HepG2 (cell line): Measurements from ENCODE around the gene AP3B2. TPM values are rescaled to one million over a fixed set of nuclear protein-coding genes. Genes with fewer than 3 reads are reported as not detected.

Experiments
- BHLHE40 ChIP-seq: IDR thresholded peaks from 2 replicates; pipeline ENCODE4 v1.6.1; 2011; ENCODE audit warnings: low read length, improper control_type of control experiment
- CBX1 ChIP-seq: IDR thresholded peaks from one replicate; pipeline ENCODE4 v1.6.1; 2016; ENCODE audit warnings: antibody characterized with exemption, low read depth
- CHD2 ChIP-seq: IDR thresholded peaks from 2 replicates; pipeline ENCODE4 v1.6.1; 2011; ENCODE audit warnings: low read depth, low read length, improper control_type of control experiment
- EHMT2 ChIP-seq: fragments of 200-600 bp; sonication (generic); IDR thresholded peaks from 2 replicates; pipeline ENCODE4 v1.7.0; 2017; ENCODE audit warnings: antibody characterized with exemption, low read depth, low read length, borderline replicate concordance
- IRX3 ChIP-seq: sonication (generic); formaldehyde crosslinking; IDR thresholded peaks from 2 replicates; pipeline ENCODE4 v1.8.1; 2023; ENCODE audit warnings: mild to moderate bottlenecking, low read depth, missing genetic modification reagents, borderline replicate concordance
- MAF1 ChIP-seq: sonication (generic); formaldehyde crosslinking; IDR thresholded peaks from 2 replicates; pipeline ENCODE4 v1.5.0; 2020; ENCODE audit warnings: missing genetic modification reagents, borderline replicate concordance
- PRDM15 ChIP-seq: sonication (generic); formaldehyde crosslinking; IDR thresholded peaks from 2 replicates; pipeline ENCODE4 v1.4.0; 2020; ENCODE audit warnings: missing genetic modification reagents
- PRMT3 ChIP-seq: sonication (generic); formaldehyde crosslinking; IDR thresholded peaks from 2 replicates; pipeline ENCODE4 v1.8.1; 2022; ENCODE audit warnings: low read depth, mild to moderate bottlenecking, moderate library complexity, missing genetic modification reagents, borderline replicate concordance
- SIX1 ChIP-seq: sonication (generic); formaldehyde crosslinking; IDR thresholded peaks from 2 replicates; pipeline ENCODE4 v1.4.0; 2020; ENCODE audit warnings: missing genetic modification reagents, borderline replicate concordance
- SP2 ChIP-seq: sonication (generic); formaldehyde crosslinking; IDR thresholded peaks from 2 replicates; pipeline ENCODE4 v1.5.1; 2020; ENCODE audit warnings: mild to moderate bottlenecking, missing genetic modification reagents
- TBX2 ChIP-seq: sonication (generic); formaldehyde crosslinking; IDR thresholded peaks from 2 replicates; pipeline ENCODE4 v1.5.0; 2020; ENCODE audit warnings: missing genetic modification reagents, mild to moderate bottlenecking, borderline replicate concordance
- WIZ ChIP-seq: sonication (generic); formaldehyde crosslinking; IDR thresholded peaks from 2 replicates; pipeline ENCODE4 v1.5.1; 2020; ENCODE audit warnings: mild to moderate bottlenecking, missing genetic modification reagents
- YEATS2 ChIP-seq: sonication (generic); formaldehyde crosslinking; IDR thresholded peaks from 2 replicates; pipeline ENCODE4 v1.4.0; 2020; ENCODE audit warnings: missing genetic modification reagents, borderline replicate concordance
- ZNF256 ChIP-seq: sonication (generic); formaldehyde crosslinking; conservative IDR thresholded peaks from 2 replicates; pipeline ENCODE4 v1.4.0; 2020; ENCODE audit warnings: missing genetic modification reagents
- ZNF331 ChIP-seq: sonication (generic); formaldehyde crosslinking; IDR thresholded peaks from 2 replicates; pipeline ENCODE4 v1.4.0; 2020; ENCODE audit warnings: missing genetic modification reagents
- ZNF558 ChIP-seq: sonication (generic); formaldehyde crosslinking; IDR thresholded peaks from 2 replicates; pipeline ENCODE4 v1.9.0; 2022; ENCODE audit warnings: mild to moderate bottlenecking, missing genetic modification reagents, borderline replicate concordance
- ZNF710 ChIP-seq: sonication (generic); formaldehyde crosslinking; IDR thresholded peaks from 2 replicates; pipeline ENCODE4 v1.5.0; 2020; ENCODE audit warnings: mild to moderate bottlenecking, missing genetic modification reagents, borderline replicate concordance
- ZNF749 ChIP-seq: sonication (generic); formaldehyde crosslinking; IDR thresholded peaks from 2 replicates; pipeline ENCODE4 v1.8.0; 2022; ENCODE audit warnings: mild to moderate bottlenecking, missing genetic modification reagents, moderate library complexity, borderline replicate concordance
- ZNF766 ChIP-seq: sonication (generic); formaldehyde crosslinking; IDR thresholded peaks from 2 replicates; pipeline ENCODE4 v1.5.0; 2020; ENCODE audit warnings: missing genetic modification reagents, borderline replicate concordance
- polyA plus RNA-seq, 8 experiments: library from polyadenylated mRNA; depleted of rRNA in 3 of 8; stranded (reverse) in 7 of 8; unstranded in 1 of 8; fragments of >200 nt; fragmentation: Illumina TruSeq in 4 of 8; extraction: Trizol in 4 of 8; gene quantifications; 2 replicates each; pipeline versions ENCODE4 v1.2.1 to v1.2.3, GENCODE V29; 2011 to 2016; ENCODE audit warnings: low read depth in 4 of 8, missing spikeins in 1 of 8, mixed read lengths in 1 of 8; ENCODE audit not compliant: insufficient read depth in 1 of 8
- total RNA-seq, 5 experiments: library from RNA; depleted of rRNA; stranded (reverse); fragments of >200 nt; fragmentation: Illumina TruSeq; extraction: Trizol; gene quantifications; 2 replicates each; pipeline ENCODE4 v1.2.3, GENCODE V29; 2016; ENCODE audit warnings: low read depth in 1 of 5
- TF ChIP-seq, protein P1 (sequence below): IDR thresholded peaks from 2 replicates; pipeline ENCODE4 v1.6.1; 2016; ENCODE audit warnings: mild to moderate bottlenecking, missing biosample characterization, missing genetic modification reagents
- TF ChIP-seq, protein P2 (sequence below): sonication (generic); formaldehyde crosslinking; IDR thresholded peaks from 2 replicates; pipeline ENCODE4 v1.8.0; 2022; ENCODE audit warnings: missing genetic modification reagents, mild to moderate bottlenecking, borderline replicate concordance

The AP3B2 gene
- total and polyA plus RNA-seq, 2 of the 13 experiments (the other 11 are each of a cell fraction or from before 2014, with no cell fraction given), result not detected

DNA sequence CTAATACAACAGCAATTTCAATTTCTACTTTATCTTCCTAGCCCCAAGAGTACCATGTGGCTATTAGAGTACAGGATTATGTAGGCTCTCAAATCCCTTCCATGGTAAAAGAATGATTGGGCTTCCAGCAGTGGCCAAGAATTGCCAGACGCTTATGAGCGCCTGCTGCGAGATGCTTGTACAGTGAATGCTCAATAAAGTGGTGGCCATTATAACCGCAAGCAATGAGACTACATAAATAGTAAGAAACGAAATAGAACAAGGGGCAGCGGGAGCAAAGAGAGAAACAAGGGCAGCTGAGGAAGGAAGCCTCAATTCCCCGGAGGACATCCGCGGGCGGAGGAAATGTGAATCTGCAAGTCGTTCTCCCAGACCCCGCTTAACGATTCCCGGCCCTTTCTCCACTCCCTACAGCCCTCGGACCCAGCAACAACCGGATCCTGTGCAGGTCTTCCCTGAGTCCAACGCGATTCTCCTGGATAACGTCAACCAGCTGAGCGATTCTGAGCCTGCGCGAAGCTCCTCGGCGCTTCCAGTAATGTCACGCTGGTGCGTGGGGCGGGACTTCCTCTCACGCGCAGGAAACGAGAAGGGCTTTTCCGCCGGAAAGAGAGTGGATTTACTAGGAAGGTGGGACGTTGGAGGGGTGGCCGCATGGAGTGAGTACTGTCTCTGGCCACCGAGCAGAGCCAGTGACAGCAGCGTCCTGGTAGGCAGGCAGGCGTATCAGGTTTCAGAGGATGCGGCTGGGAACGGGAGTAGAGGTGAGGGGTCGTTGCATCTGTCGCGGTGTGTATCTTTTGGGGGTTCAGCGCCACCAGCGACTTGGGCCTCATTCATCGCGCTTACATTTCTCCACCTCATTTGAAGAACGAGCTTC, 40.5 kb upstream of the AP3B2 start (continued):
- peak; percentile 98 for TF ChIP-seq YEATS2 (CRISPR knock-in tag)
- 0 out of 2 replicates have a peak, but pooled peaks have one; percentile 31 for TF ChIP-seq ZNF710 (CRISPR knock-in tag)
- 0 out of 2 replicates have a peak, but pooled peaks have one; percentile 35 for TF ChIP-seq ZNF749 (CRISPR knock-in tag)
- TF ChIP-seq, protein P1, sequence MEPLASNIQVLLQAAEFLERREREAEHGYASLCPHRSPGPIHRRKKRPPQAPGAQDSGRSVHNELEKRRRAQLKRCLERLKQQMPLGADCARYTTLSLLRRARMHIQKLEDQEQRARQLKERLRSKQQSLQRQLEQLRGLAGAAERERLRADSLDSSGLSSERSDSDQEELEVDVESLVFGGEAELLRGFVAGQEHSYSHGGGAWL, result 0 out of 2 replicates have a peak, but pooled peaks have one; percentile 49
- TF ChIP-seq MAF1 (CRISPR knock-in tag), result no peak
- 0 out of 2 replicates have a peak, but pooled peaks have one; percentile 22 for TF ChIP-seq IRX3
- TF ChIP-seq, protein P2, sequence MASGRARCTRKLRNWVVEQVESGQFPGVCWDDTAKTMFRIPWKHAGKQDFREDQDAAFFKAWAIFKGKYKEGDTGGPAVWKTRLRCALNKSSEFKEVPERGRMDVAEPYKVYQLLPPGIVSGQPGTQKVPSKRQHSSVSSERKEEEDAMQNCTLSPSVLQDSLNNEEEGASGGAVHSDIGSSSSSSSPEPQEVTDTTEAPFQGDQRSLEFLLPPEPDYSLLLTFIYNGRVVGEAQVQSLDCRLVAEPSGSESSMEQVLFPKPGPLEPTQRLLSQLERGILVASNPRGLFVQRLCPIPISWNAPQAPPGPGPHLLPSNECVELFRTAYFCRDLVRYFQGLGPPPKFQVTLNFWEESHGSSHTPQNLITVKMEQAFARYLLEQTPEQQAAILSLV (CRISPR knock-in tag), result peak; percentile 66; the same call in 1 of the 2 replicates
- peak; percentile 79 for TF ChIP-seq TBX2 (CRISPR knock-in tag)
- TF ChIP-seq SIX1 (CRISPR knock-in tag), result peak; percentile 95
- TF ChIP-seq BHLHE40, result peak; percentile 56
- no peak for TF ChIP-seq EHMT2
- peak; percentile 94 for TF ChIP-seq SP2 (CRISPR knock-in tag)
- TF ChIP-seq ZNF558, result peak; percentile 43; the same call in 1 of the 2 replicates
- peak; percentile 80 for TF ChIP-seq CBX1
- TF ChIP-seq ZNF331, result peak; percentile 58; the same call in 1 of the 2 replicates
- TF ChIP-seq WIZ (CRISPR knock-in tag), result peak; percentile 21; the same call in 1 of the 2 replicates
- TF ChIP-seq ZNF766 (CRISPR knock-in tag), result peak; percentile 63; the same call in 1 of the 2 replicates
- 0 out of 2 replicates have a peak, but pooled peaks have one; percentile 46 for TF ChIP-seq ZNF256 (CRISPR knock-in tag)
- 0 out of 2 replicates have a peak, but pooled peaks have one; percentile 27 for TF ChIP-seq PRMT3 (CRISPR knock-in tag)
- TF ChIP-seq PRDM15, result peak; percentile 89
- 0 out of 2 replicates have a peak, but pooled peaks have one; percentile 55 for TF ChIP-seq CHD2
